Measurements from ENCODE around the gene RNASEH2A. TPM values are rescaled to one million over a fixed set of nuclear protein-coding genes. Genes with fewer than 3 reads are reported as not detected.
A peak's percentile ranks its signal among the peaks of the same experiment; 100 is the strongest.

RNASEH2A gene
- total and polyA plus RNA-seq, 2 of the 13 experiments (the other 11 are each of a cell fraction or from before 2014, with no cell fraction given): 25.1 to 35.8 TPM

DNA sequence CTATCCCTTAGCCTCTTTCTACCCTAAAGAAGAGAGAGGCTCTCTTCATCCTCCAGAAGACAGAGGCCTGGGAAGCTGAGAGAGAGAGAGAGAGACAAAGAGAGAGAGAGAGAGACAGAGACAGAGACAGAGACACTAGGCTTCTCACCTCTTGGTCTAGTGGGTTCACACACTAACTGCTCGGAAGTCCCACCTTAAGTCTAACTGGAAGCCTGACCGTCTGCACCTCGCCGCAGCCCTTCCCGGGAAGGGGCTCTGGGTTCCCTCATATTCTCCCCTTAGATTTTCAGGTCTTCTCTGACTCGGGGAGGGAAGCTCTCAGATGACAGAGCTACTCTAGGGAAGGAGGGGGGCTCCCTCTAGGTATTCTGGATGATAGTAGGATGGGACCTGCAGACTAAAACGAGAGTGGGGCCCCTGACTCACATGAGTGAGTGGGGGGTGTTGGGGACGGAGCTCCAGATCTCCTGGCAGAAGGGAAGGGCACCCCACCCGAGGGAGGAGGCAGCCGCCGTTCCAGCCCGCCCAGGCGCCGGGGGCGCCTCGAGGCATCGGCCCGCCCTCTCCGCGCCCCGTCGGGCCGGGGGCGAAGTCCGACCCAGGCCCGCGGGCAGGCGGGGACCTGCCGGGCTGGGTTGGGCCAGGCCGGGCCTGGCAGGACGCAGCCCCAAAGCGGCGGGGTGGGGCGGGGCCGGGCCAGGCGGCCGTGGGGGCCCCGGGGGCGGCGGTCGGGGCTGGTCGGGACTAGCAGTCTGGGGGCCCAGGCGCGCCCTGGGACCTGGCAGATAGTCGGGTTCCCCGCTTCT is 17.1 kb upstream of the RNASEH2A start:
- Histone ChIP-seq H4K20me1 (ENCODE audit: insufficient read depth, low read length) (no peaks in the 10 kb centered on the region), H3K9ac (ENCODE audit: insufficient read depth, low read depth, low read length) (peak overlapping the region; percentile 89), H3K4me1 (ENCODE audit: insufficient read depth, low read length) (peaks cover 66% of the 10 kb centered on the region), H3K79me2 (ENCODE audit: insufficient read depth, low read length) (peaks cover 8% of the 10 kb centered on the region), H3K4me2 (ENCODE audit: low read depth, low read length) (peak overlapping the region; percentile 99), H3K36me3 (replicated peaks in 1 of 2; ENCODE audit: control insufficient read depth in 1 of 2, insufficient read depth in 2 of 2, low read length in 2 of 2) (no peaks in the 10 kb centered on the region), H3K27ac (ENCODE audit: extremely low read length, insufficient read depth, low read length) (peak overlapping the region; percentile 59), H2AFZ (ENCODE audit: low read length) (no peak overlapping the region), H3K27me3 (ENCODE audit: control insufficient read depth in 1 of 2, insufficient read depth in 2 of 2, low read length in 2 of 2) (no peaks in the 10 kb centered on the region; a peak in 2 of 5 replicates), H3K9me3 (ENCODE audit: low read length) (no peaks in the 10 kb centered on the region), H3K4me3 (replicated peaks in 1 of 3; ENCODE audit: insufficient read depth in 1 of 3, low read depth in 2 of 3, low read length in 3 of 3) (peak overlapping the region; percentile 47 to 87 (median 60))
- intact Hi-C loops (cut with micrococcal nuclease; ENCODE audit: unreplicated experiment) (no loop called here), in situ Hi-C loops (cut with HindIII; ENCODE audit: extremely low pct_ligation_motif_present, low pct_unique_long_range_greater_than_20kb) (no loop called here)
- POLR2A ChIA-PET: interaction anchor here (1.4 to 1.9 kb wide), 3 partner anchors 11 to 66 kb away, joined by 4 to 21 read pairs (median 8); partner anchors contain the start of genes GET3 and TNPO2
- CTCF ChIA-PET (ENCODE audit: low intra/inter-chr PET ratio, low total read pairs): interaction anchor here (1.4 kb wide), 1 partner anchor 11 kb away, joined by 4 read pairs; no protein-coding TSS in a partner anchor
- DNase-seq (ENCODE audit: low spot score) (no peak), ATAC-seq (peak; percentile 14), FAIRE-seq (no peak)
- BruUV-seq (replicated peaks): no TSS peak
- 2% methylated on average over 8 of the region's 46 CpGs for WGBS (ENCODE audit: low lambda C conversion rate)
- TF ChIP-seq SP4 (CRISPR knock-in tag; IDR thresholded peaks at IDR 0.05) (0 out of 2 replicates have a peak, but pooled peaks have one; percentile 0), ZNF605 (CRISPR knock-in tag; IDR thresholded peaks at IDR 0.05) (peak; percentile 44; the same call in 1 of the 2 replicates), TGIF2 (CRISPR knock-in tag; IDR thresholded peaks at IDR 0.05) (0 out of 2 replicates have a peak, but pooled peaks have one; percentile 39), RXRA (CRISPR knock-in tag; IDR thresholded peaks at IDR 0.05) (no peak), ZNF580 (CRISPR knock-in tag; IDR thresholded peaks at IDR 0.05; ENCODE audit: borderline replicate concordance, low read depth) (no peak), ZNF124 (CRISPR knock-in tag; IDR thresholded peaks at IDR 0.05) (no peak), SKIL (CRISPR knock-in tag; IDR thresholded peaks at IDR 0.05; ENCODE audit: borderline replicate concordance) (peak; percentile 35; the same call in 1 of the 2 replicates), KDM1A (CRISPR knock-in tag; IDR thresholded peaks at IDR 0.05) (peak; percentile 86; the same call in 1 of the 2 replicates), MYC (CRISPR knock-in tag; IDR thresholded peaks at IDR 0.05; ENCODE audit: borderline replicate concordance) (0 out of 2 replicates have a peak, but pooled peaks have one; percentile 2), ASH2L (IDR thresholded peaks at IDR 0.05; ENCODE audit: insufficient read length, low read depth, low read length) (peak; percentile 4), POGK (CRISPR knock-in tag; conservative IDR thresholded peaks at IDR 0.05) (no peak)
- TF ChIP-seq, protein P1, sequence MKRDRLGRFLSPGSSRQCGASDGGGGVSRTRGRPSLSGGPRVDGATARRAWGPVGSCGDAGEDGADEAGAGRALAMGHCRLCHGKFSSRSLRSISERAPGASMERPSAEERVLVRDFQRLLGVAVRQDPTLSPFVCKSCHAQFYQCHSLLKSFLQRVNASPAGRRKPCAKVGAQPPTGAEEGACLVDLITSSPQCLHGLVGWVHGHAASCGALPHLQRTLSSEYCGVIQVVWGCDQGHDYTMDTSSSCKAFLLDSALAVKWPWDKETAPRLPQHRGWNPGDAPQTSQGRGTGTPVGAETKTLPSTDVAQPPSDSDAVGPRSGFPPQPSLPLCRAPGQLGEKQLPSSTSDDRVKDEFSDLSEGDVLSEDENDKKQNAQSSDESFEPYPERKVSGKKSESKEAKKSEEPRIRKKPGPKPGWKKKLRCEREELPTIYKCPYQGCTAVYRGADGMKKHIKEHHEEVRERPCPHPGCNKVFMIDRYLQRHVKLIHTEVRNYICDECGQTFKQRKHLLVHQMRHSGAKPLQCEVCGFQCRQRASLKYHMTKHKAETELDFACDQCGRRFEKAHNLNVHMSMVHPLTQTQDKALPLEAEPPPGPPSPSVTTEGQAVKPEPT (CRISPR knock-in tag; IDR thresholded peaks at IDR 0.05; ENCODE audit: low read depth): 0 out of 2 replicates have a peak, but pooled peaks have one; percentile 9
- TF ChIP-seq, protein P2, sequence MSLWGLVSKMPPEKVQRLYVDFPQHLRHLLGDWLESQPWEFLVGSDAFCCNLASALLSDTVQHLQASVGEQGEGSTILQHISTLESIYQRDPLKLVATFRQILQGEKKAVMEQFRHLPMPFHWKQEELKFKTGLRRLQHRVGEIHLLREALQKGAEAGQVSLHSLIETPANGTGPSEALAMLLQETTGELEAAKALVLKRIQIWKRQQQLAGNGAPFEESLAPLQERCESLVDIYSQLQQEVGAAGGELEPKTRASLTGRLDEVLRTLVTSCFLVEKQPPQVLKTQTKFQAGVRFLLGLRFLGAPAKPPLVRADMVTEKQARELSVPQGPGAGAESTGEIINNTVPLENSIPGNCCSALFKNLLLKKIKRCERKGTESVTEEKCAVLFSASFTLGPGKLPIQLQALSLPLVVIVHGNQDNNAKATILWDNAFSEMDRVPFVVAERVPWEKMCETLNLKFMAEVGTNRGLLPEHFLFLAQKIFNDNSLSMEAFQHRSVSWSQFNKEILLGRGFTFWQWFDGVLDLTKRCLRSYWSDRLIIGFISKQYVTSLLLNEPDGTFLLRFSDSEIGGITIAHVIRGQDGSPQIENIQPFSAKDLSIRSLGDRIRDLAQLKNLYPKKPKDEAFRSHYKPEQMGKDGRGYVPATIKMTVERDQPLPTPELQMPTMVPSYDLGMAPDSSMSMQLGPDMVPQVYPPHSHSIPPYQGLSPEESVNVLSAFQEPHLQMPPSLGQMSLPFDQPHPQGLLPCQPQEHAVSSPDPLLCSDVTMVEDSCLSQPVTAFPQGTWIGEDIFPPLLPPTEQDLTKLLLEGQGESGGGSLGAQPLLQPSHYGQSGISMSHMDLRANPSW (CRISPR knock-in tag; IDR thresholded peaks at IDR 0.05; ENCODE audit: borderline replicate concordance): no peak
